HG02973 (cell line): ENCODE data around the gene GPC1.
"Not testable (repeated sequence)": the region's sequence is repeated elsewhere in the genome, so short reads cannot be mapped to it uniquely, and the experiment has no call there.

Experiments
- ATAC-seq: cut with Tn5 transposase; IDR thresholded peaks from one replicate; pipeline ENCODE4 v1.9.1; 2021; ENCODE audit warnings: moderate library complexity; ENCODE audit not compliant: unreplicated experiment

GPC1 gene

GRCh38 chr2:240494194-240494793 lies 58.8 kb downstream of the GPC1 start:
- no peak for ATAC-seq

GRCh38 chr2:240494942-240495341 lies 59.5 kb downstream of the GPC1 start:
- not testable (repeated sequence) for ATAC-seq

GRCh38 chr2:240497082-240497481 lies 61.6 kb downstream of the GPC1 start:
- ATAC-seq: not testable (repeated sequence)

- no peak for ATAC-seq
Observed at GRCh38 chr2:240498171-240498957, 62.9 kb downstream of the GPC1 start.

- no peak for ATAC-seq
Observed at GRCh38 chr2:240498958-240499260, 63.4 kb downstream of the GPC1 start.

- no peak for ATAC-seq
Observed at GRCh38 chr2:240499309-240500301, 64.1 kb downstream of the GPC1 start.

- ATAC-seq: no peak
Observed at GRCh38 chr2:240500561-240501423, 65.3 kb downstream of the GPC1 start.

- no peak for ATAC-seq
Observed at GRCh38 chr2:240501531-240501991, 66.1 kb downstream of the GPC1 start.

GRCh38 chr2:240502059-240502429 lies 66.6 kb downstream of the GPC1 start:
- no peak for ATAC-seq

- no peak for ATAC-seq
Observed at GRCh38 chr2:240502430-240503121, 67.1 kb downstream of the GPC1 start.

- ATAC-seq: no peak
Observed at GRCh38 chr2:240503375-240503774, 67.9 kb downstream of the GPC1 start.

- ATAC-seq: no peak
Observed at GRCh38 chr2:240503848-240504247, 68.4 kb downstream of the GPC1 start.

GRCh38 chr2:240505910-240506309 lies 70.4 kb downstream of the GPC1 start:
- no peak for ATAC-seq

- no peak for ATAC-seq
Observed at GRCh38 chr2:240506406-240507059, 71.1 kb downstream of the GPC1 start.

- ATAC-seq: no peak
Observed at GRCh38 chr2:240507060-240507777, 71.8 kb downstream of the GPC1 start.

- ATAC-seq: no peak
Observed at GRCh38 chr2:240507778-240508251, 72.4 kb downstream of the GPC1 start.

GRCh38 chr2:240508832-240509545 lies 73.5 kb downstream of the GPC1 start:
- ATAC-seq: no peak
